GM18520 (cell line): ENCODE data around the gene METTL8.

Experiments
- ATAC-seq: cut with Tn5 transposase; IDR thresholded peaks from one replicate; pipeline ENCODE4 v1.9.1; 2021; ENCODE audit not compliant: unreplicated experiment

METTL8 gene

GRCh38 chr2:171267855-171268629, 165.7 kb downstream of the METTL8 start:
- no peak for ATAC-seq
